ENCODE data around the gene SGK2. TPM values are rescaled to one million over a fixed set of nuclear protein-coding genes. Genes with fewer than 3 reads are reported as not detected.

SGK2 gene
- total RNA-seq, 1 donor from 2014 or later, result 1.0 TPM

DNA sequence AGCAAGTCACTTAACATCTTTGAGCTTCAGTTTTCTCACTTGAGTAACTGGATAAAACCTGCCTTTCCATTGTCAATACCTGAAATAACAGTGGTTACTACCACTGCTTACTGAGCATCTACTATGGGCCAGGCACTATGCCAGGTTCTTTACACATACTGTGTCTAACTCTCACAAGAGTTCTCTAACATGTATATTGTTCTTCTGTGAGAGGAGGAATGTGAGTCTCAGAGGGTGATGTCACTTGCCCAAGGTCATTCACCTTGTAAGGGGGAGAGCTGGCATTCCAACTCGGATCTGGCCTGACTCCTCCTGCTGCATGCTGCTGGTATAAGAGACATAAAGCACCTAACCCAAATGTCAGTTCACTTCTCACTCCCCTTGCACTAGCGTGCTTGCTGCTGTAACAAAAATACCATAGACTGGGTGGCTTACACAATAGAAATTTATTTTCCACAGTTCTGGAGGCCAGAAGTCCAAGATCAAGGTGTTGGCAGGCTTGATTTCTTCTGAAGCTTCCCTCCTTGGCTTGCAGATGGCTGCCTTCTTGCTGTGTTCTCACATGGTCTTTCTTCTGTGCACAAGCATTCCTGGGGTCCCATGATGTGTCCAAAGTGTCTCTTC is 21.9 kb upstream of the SGK2 start:
- TF ChIP-seq, protein P1, sequence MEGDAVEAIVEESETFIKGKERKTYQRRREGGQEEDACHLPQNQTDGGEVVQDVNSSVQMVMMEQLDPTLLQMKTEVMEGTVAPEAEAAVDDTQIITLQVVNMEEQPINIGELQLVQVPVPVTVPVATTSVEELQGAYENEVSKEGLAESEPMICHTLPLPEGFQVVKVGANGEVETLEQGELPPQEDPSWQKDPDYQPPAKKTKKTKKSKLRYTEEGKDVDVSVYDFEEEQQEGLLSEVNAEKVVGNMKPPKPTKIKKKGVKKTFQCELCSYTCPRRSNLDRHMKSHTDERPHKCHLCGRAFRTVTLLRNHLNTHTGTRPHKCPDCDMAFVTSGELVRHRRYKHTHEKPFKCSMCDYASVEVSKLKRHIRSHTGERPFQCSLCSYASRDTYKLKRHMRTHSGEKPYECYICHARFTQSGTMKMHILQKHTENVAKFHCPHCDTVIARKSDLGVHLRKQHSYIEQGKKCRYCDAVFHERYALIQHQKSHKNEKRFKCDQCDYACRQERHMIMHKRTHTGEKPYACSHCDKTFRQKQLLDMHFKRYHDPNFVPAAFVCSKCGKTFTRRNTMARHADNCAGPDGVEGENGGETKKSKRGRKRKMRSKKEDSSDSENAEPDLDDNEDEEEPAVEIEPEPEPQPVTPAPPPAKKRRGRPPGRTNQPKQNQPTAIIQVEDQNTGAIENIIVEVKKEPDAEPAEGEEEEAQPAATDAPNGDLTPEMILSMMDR (conservative IDR thresholded peaks at IDR 0.05), result no peak
- no peaks in the 10 kb centered on the region for H3K36me3 Mint-ChIP-seq (ENCODE audit: low read depth)
- no peak for DNase-seq (ENCODE audit: low read depth, low spot score)
- H3K4me1 Mint-ChIP-seq, result no peaks in the 10 kb centered on the region
- no peaks in the 10 kb centered on the region for H3K27me3 Mint-ChIP-seq (ENCODE audit: low read depth)
- H3K27ac Mint-ChIP-seq (ENCODE audit: unreplicated experiment), result no peak overlapping the region
- H3K9me3 Mint-ChIP-seq, result no peaks in the 10 kb centered on the region
- no peak overlapping the region for H3K4me3 Mint-ChIP-seq

- H3K27me3 Mint-ChIP-seq (ENCODE audit: low read depth), result no peaks in the 10 kb centered on the region
- DNase-seq (ENCODE audit: low read depth, low spot score), result peak; percentile 71
- H3K4me1 Mint-ChIP-seq, result no peaks in the 10 kb centered on the region
- peak overlapping the region; percentile 32 for H3K27ac Mint-ChIP-seq (ENCODE audit: unreplicated experiment)
- H3K4me3 Mint-ChIP-seq, result no peak overlapping the region
- H3K9me3 Mint-ChIP-seq, result no peaks in the 10 kb centered on the region
- TF ChIP-seq, protein P1 (conservative IDR thresholded peaks at IDR 0.05), result peak; percentile 92
- H3K36me3 Mint-ChIP-seq (ENCODE audit: low read depth), result peaks cover 2% of the 10 kb centered on the region
Measured at GRCh38 chr20:43537921-43538877, 20.6 kb upstream of the SGK2 start.

GRCh38 chr20:43538878-43539700 is 19.7 kb upstream of the SGK2 start:
- H3K27me3 Mint-ChIP-seq (ENCODE audit: low read depth), result no peaks in the 10 kb centered on the region

DNA sequence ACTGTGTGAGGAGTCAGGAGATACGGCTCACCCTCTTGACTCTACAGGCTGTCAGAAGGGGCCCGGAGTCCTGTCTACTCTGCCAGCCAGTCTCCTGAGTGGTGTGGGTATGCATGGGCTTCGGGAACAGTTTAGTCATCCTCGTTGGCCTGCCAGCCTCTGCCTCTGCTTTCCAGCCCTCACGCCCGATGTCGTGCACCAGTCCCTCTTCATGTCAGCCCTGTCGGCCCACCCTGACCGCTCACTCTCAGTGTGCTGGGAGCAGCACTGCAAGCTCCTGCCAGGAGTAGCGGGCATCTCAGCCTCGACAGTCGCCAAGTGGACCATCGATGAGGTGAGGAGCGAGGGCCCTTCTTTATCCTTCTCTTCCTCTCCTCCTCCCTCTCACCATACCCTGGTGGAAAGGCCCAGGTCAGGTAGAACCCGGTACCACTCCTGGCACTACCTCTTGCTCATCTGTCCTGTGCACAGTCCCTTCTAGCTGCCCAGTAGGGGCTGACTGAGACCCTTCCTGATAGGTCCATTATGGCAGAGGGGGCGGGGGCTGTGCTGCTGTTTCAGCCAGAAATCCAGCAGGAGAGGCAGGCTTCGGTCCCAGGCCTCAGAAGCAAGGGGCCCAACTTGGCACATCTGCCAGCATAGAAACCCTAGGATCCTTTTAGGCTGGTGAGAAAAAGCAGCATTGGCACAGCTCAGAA is 18.7 kb upstream of the SGK2 start:
- H3K9me3 Mint-ChIP-seq, result no peaks in the 10 kb centered on the region
- no peak overlapping the region for H3K4me3 Mint-ChIP-seq
- H3K27ac Mint-ChIP-seq (ENCODE audit: unreplicated experiment), result peak overlapping the region; percentile 50
- no peaks in the 10 kb centered on the region for H3K4me1 Mint-ChIP-seq
- no peaks in the 10 kb centered on the region for H3K27me3 Mint-ChIP-seq (ENCODE audit: low read depth)
- TF ChIP-seq, protein P1 (conservative IDR thresholded peaks at IDR 0.05), result no peak
- peaks cover 2% of the 10 kb centered on the region for H3K36me3 Mint-ChIP-seq (ENCODE audit: low read depth)
- no peak for DNase-seq (ENCODE audit: low read depth, low spot score)

More at GRCh38 chr20:43538878-43539700, 19.7 kb upstream of the SGK2 start:
- peaks cover 2% of the 10 kb centered on the region for H3K36me3 Mint-ChIP-seq (ENCODE audit: low read depth)
- no peaks in the 10 kb centered on the region for H3K9me3 Mint-ChIP-seq
- no peak for DNase-seq (ENCODE audit: low read depth, low spot score)
- TF ChIP-seq, protein P1 (conservative IDR thresholded peaks at IDR 0.05), result no peak
- H3K27ac Mint-ChIP-seq (ENCODE audit: unreplicated experiment), result peak overlapping the region; percentile 32
- H3K4me3 Mint-ChIP-seq, result no peak overlapping the region
- no peaks in the 10 kb centered on the region for H3K4me1 Mint-ChIP-seq

GRCh38 chr20:43540673-43541060 is 18.2 kb upstream of the SGK2 start:
- H3K4me3 Mint-ChIP-seq, result no peak overlapping the region
- TF ChIP-seq, protein P1 (conservative IDR thresholded peaks at IDR 0.05), result no peak
- no peaks in the 10 kb centered on the region for H3K27me3 Mint-ChIP-seq (ENCODE audit: low read depth)

More at GRCh38 chr20:43540673-43541060, 18.2 kb upstream of the SGK2 start:
- peaks cover 2% of the 10 kb centered on the region for H3K36me3 Mint-ChIP-seq (ENCODE audit: low read depth)
- no peaks in the 10 kb centered on the region for H3K4me1 Mint-ChIP-seq
- no peak for DNase-seq (ENCODE audit: low read depth, low spot score)
- H3K27ac Mint-ChIP-seq (ENCODE audit: unreplicated experiment), result no peak overlapping the region
- no peaks in the 10 kb centered on the region for H3K9me3 Mint-ChIP-seq
